Smooth muscle cell (in vitro differentiated cells): ENCODE data around the gene MOGAT1. TPM values are rescaled to one million over a fixed set of nuclear protein-coding genes. Genes with fewer than 3 reads are reported as not detected.

Source experiments
- DNase-seq: peaks from one replicate; lab custom pipeline; 2025; ENCODE audit not compliant: unreplicated experiment; lab: John Stamatoyannopoulos, UW
- H2AFZ ChIP-seq: fragments of 200-600 bp; sonication (generic); 2 replicates; pipeline ENCODE4 v1.6.0; 2016; ENCODE audit warnings: antibody characterized with exemption, low read depth, mild to moderate bottlenecking
- H3F3A ChIP-seq: fragments of 200-600 bp; sonication (generic); 2 replicates; pipeline ENCODE4 v1.6.0; 2017; ENCODE audit warnings: antibody characterized with exemption, low read depth
- H3K27ac ChIP-seq: fragments of 200-600 bp; sonication (generic); 2 replicates; pipeline ENCODE4 v1.5.1; 2016; ENCODE audit warnings: low read depth, mild to moderate bottlenecking
- H3K27me3 ChIP-seq: fragments of 200-600 bp; sonication (generic); 2 replicates; pipeline ENCODE4 v1.6.1; 2016; ENCODE audit warnings: low read depth, mild to moderate bottlenecking
- H3K36me3 ChIP-seq: fragments of 200-600 bp; sonication (generic); 2 replicates; pipeline ENCODE4 v1.5.1; 2016; ENCODE audit warnings: low read depth
- H3K4me1 ChIP-seq: fragments of 200-600 bp; sonication (generic); 2 replicates; pipeline ENCODE4 v1.5.1; 2016; ENCODE audit warnings: low read depth
- H3K4me2 ChIP-seq: fragments of 200-600 bp; sonication (generic); 2 replicates; pipeline ENCODE4 v1.6.0; 2016; ENCODE audit warnings: mild to moderate bottlenecking
- H3K4me3 ChIP-seq: fragments of 200-600 bp; sonication (generic); 2 replicates; pipeline ENCODE4 v1.5.1; 2016; ENCODE audit warnings: mild to moderate bottlenecking
- H3K79me2 ChIP-seq: fragments of 200-600 bp; sonication (generic); 2 replicates; pipeline ENCODE4 v1.6.0; 2016; ENCODE audit warnings: low read depth, mild to moderate bottlenecking
- H3K9ac ChIP-seq: fragments of 200-600 bp; sonication (generic); 2 replicates; pipeline ENCODE4 v1.6.0; 2016; ENCODE audit warnings: low read depth
- H3K9me3 ChIP-seq: fragments of 200-600 bp; sonication (generic); replicated peaks from 2 replicates; pipeline ENCODE4 v1.5.1; 2016; ENCODE audit warnings: low read depth
- H4K20me1 ChIP-seq: fragments of 200-600 bp; sonication (generic); 2 replicates; pipeline ENCODE4 v1.6.0; 2016; ENCODE audit warnings: low read depth
- WGBS: methylation state at CpG from one replicate; pipeline ENCODE4 v1.1.7; 2016; ENCODE audit warnings: low lambda C conversion rate; 5-methylcytosine and 5-hydroxymethylcytosine counted together
- polyA plus RNA-seq: library from polyadenylated mRNA; unstranded; fragments of >200 nt; fragmentation: Nextera tagmentation; extraction: Ambion mirVana; gene quantifications from 2 replicates; pipeline ENCODE4 v1.2.1, GENCODE V29; 2016
- total RNA-seq: library from RNA; depleted of rRNA; stranded (reverse); fragments of >200 nt; gene quantifications from 2 replicates; pipeline ENCODE4 v1.2.3, GENCODE V29; 2014
- TF ChIP-seq, protein P1 (sequence below): fragments of 200-600 bp; sonication (generic); IDR thresholded peaks from 2 replicates; pipeline ENCODE4 v1.5.1; 2017; ENCODE audit warnings: borderline replicate concordance, mild to moderate bottlenecking, antibody characterized with exemption; ENCODE audit not compliant: insufficient read depth, poor library complexity, severe bottlenecking

The MOGAT1 gene
- total and polyA plus RNA-seq, 2 experiments from 2014 or later = 0.25 TPM; not detected in 1

DNA sequence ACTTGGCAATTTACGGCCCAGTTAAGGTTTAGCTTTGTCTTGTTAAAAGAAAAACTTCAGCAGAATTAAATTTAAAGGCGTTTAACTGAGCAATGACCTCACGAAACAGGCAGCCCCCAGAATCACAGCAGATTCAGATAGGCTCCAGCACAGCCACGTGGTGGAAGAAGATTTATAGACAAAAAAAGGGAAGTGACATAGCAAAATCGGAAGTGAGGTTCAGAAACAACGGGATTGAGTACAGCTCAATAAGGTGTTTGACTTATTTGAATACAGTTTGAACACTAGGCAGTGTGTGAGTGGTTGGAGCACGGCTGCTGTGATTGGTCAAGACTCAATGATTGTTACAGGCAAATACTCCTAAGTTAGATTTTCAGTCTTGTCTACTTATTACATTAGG is 79.8 kb downstream of the MOGAT1 start:
- H3K4me1 ChIP-seq = peaks cover 33% of the 10 kb centered on the region
- no peaks in the 10 kb centered on the region for H3K79me2 ChIP-seq
- H3K36me3 ChIP-seq = no peaks in the 10 kb centered on the region
- H3K9ac ChIP-seq = no peak overlapping the region
- TF ChIP-seq, protein P1, sequence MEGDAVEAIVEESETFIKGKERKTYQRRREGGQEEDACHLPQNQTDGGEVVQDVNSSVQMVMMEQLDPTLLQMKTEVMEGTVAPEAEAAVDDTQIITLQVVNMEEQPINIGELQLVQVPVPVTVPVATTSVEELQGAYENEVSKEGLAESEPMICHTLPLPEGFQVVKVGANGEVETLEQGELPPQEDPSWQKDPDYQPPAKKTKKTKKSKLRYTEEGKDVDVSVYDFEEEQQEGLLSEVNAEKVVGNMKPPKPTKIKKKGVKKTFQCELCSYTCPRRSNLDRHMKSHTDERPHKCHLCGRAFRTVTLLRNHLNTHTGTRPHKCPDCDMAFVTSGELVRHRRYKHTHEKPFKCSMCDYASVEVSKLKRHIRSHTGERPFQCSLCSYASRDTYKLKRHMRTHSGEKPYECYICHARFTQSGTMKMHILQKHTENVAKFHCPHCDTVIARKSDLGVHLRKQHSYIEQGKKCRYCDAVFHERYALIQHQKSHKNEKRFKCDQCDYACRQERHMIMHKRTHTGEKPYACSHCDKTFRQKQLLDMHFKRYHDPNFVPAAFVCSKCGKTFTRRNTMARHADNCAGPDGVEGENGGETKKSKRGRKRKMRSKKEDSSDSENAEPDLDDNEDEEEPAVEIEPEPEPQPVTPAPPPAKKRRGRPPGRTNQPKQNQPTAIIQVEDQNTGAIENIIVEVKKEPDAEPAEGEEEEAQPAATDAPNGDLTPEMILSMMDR = no peak
- H3K9me3 ChIP-seq = no peaks in the 10 kb centered on the region
- no peak for DNase-seq
- no peak overlapping the region for H3K27ac ChIP-seq
- no peak overlapping the region for H2AFZ ChIP-seq
- no peaks in the 10 kb centered on the region for H3F3A ChIP-seq
- whole genome bisulfite sequencing = 88% methylated on average over 7 of the region's 7 CpGs
- no peaks in the 10 kb centered on the region for H4K20me1 ChIP-seq
- no peak overlapping the region for H3K4me2 ChIP-seq
- no peaks in the 10 kb centered on the region for H3K27me3 ChIP-seq
- H3K4me3 ChIP-seq = no peak overlapping the region

DNA sequence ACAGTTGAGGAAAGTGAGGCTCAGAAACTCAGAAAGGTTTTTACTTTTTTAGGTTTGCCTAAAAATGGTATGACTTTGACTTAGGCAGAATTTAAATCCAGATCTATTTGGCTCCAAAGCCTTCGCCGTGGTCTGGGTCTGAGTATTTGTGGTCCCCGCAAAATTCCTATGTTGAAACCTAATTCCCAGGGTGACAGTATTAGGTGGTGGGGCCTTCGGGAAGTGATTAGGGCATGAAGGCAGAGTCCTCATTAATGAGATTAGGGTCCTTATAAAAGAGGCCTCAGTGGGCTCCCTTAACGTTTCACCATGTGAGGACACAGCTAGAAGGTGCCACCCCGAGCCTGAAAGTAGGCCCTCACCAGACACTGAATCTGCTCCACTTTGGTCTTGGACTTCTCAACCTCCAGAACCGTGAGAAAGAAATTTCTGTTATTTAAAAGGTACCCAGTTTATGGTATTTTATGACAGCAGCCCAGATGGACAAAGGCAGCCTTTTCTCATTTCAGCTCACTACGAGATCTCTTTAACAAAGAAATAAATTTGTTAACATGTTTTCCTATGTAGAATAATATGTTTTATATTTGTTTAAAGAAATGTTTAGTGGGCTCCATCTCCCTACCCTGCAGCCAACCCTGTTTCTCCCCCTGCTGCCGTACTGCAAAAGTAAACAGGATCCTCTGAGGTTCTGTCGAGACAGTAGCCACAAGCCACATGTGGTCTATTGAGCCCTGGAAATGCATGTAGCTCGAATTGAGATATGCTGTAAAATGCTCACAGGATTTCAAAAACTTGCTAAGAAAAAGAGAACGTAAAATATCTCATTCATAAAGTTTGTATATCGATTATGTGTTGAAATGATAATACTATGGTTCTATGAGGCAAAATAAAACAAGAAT is 80.6 kb downstream of the MOGAT1 start:
- Histone ChIP-seq H3F3A (no peaks in the 10 kb centered on the region), H3K79me2 (no peaks in the 10 kb centered on the region), H2AFZ (peak overlapping the region; percentile 13), H3K4me3 (no peak overlapping the region), H3K4me2 (peak overlapping the region; percentile 60), H3K4me1 (peaks cover 39% of the 10 kb centered on the region), H3K27ac (peak overlapping the region; percentile 33), H3K27me3 (no peaks in the 10 kb centered on the region), H3K9me3 (no peaks in the 10 kb centered on the region), H3K36me3 (no peaks in the 10 kb centered on the region), H4K20me1 (no peaks in the 10 kb centered on the region), H3K9ac (no peak overlapping the region)
- DNase-seq = no peak
- WGBS = 62% methylated on average over 13 of the region's 13 CpGs
- TF ChIP-seq, protein P1 = no peak

GRCh38 chr2:222752746-222753145 is 81.3 kb downstream of the MOGAT1 start:
- WGBS = 33% methylated on average over 5 of the region's 5 CpGs
- TF ChIP-seq, protein P1 = no peak
- H3K27ac ChIP-seq = no peak overlapping the region
- peak overlapping the region; percentile 13 for H2AFZ ChIP-seq
- no peak overlapping the region for H3K4me3 ChIP-seq
- no peaks in the 10 kb centered on the region for H4K20me1 ChIP-seq
- H3K36me3 ChIP-seq = no peaks in the 10 kb centered on the region
- H3K4me2 ChIP-seq = peak overlapping the region; percentile 60
- H3K27me3 ChIP-seq = no peaks in the 10 kb centered on the region
- no peak overlapping the region for H3K9ac ChIP-seq
- peaks cover 32% of the 10 kb centered on the region for H3K4me1 ChIP-seq
- no peaks in the 10 kb centered on the region for H3K79me2 ChIP-seq
- H3F3A ChIP-seq = peaks cover 7% of the 10 kb centered on the region
- no peak for DNase-seq
- H3K9me3 ChIP-seq = no peaks in the 10 kb centered on the region
